DLD1 (cell line): ENCODE data around the gene GRM8.

ENCODE experiments used
- in situ Hi-C: cut with HindIII; loops from 2 replicates; pipeline ENCODE4 v1.10.0; 2017; ENCODE audit warnings: low sequenced_read_pairs

GRM8 gene

GRCh38 chr7:127231415-127231814 lies 21.3 kb downstream of the GRM8 start:
- in situ Hi-C loops, result no loop called here

DNA sequence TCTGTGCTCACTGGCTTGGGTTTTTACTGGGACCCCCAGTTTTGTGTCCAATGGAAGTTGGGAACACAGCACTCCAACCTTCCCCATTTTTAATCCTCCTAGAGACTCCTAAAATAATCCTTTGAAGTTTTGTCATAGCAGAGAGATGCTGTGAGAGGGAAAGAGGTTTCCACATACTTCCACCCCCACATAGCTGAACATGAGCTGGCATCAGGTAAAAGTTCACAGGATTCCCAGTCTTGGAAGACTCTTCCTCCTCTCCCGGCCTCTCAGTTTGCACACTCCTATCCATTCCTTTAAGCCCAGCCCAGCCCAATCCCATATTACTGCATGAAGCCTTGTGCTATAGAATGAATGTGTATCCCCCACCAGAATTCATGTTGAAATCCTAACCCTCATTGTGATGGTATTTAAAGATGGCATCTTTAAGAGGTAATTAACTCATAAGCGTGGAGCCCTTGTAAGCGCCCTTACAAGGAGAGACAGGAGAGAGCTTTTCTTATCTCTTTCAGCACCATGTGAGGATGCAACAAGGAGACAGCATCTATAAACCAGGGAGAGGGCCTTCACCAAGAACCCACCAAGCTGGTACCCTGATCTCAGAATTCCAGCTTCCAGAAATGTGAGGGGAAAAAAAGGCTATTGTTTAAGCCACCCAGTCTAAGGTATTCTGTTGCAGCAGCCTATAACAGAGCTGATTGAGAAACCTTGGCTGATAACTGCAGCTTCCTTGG lies 22.4 kb downstream of the GRM8 start:
- in situ Hi-C loops, result no loop called here

DNA sequence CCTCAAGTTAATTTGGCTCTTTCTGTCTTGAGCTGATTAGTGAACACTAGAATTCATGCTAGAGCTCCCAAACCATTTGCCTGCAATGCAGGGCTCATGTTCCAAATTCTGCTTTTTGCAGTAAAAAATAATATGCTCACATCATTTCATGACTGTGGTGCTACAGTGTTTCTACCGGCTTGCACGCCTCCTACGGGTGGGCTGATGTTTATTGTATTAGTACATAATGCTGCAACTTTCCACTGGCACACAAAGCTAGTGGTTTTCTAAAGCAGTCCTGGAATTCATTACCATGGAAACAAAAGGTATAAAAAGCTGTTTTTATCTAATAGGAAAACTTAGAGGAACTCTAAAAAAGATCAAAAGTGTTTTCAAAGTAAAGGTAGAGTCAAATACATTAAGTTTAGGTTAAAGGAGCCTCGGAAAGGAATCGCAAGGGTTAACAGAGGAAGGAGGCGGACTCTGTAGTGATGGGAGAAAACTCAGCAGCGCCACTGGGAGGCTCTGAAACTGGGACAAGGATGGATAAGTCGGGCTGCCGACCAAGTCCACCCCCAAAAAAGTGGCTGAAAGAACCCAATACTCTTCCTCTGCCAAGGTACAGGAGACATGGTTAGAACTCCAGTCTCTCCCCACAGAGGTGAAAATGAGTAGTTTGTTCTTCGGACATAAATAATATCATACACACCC lies 25.9 kb downstream of the GRM8 start:
- in situ Hi-C loops, result no loop called here

DNA sequence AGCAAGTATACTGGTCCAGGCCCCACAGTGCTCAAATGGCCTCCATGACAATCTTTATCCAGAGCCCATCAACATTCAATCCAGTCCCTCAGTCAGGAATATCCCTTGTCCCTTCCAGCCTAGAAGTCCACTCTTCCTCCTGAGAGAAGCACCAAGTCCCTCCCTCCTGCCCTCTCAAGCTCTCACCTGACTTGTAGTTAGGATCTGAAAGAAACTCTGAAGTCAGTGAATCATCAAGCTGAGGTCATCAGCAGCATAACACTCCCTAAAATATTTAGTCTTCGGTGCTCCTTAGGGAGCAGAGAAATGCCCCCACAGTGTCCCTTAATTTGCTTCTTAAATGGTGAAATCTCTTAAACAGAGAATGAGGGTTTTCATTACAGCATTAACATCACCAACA lies 31.0 kb downstream of the GRM8 start:
- in situ Hi-C loops, result no loop called here

GRCh38 chr7:127214956-127215718 lies 37.6 kb downstream of the GRM8 start:
- in situ Hi-C loops, result no loop called here

- in situ Hi-C loops, result no loop called here
These were observed 42.9 kb downstream of the GRM8 start for GRCh38 chr7:127209886-127210285.

- in situ Hi-C loops, result no loop called here
These were observed 43.9 kb downstream of the GRM8 start for GRCh38 chr7:127208860-127209259.

GRCh38 chr7:127208351-127208750 lies 44.4 kb downstream of the GRM8 start:
- in situ Hi-C loops, result no loop called here

GRCh38 chr7:127207806-127208205 lies 44.9 kb downstream of the GRM8 start:
- in situ Hi-C loops, result no loop called here

GRCh38 chr7:127207230-127207629 lies 45.5 kb downstream of the GRM8 start:
- in situ Hi-C loops, result no loop called here

GRCh38 chr7:127194571-127194970 lies 58.2 kb downstream of the GRM8 start:
- in situ Hi-C loops, result no loop called here

DNA sequence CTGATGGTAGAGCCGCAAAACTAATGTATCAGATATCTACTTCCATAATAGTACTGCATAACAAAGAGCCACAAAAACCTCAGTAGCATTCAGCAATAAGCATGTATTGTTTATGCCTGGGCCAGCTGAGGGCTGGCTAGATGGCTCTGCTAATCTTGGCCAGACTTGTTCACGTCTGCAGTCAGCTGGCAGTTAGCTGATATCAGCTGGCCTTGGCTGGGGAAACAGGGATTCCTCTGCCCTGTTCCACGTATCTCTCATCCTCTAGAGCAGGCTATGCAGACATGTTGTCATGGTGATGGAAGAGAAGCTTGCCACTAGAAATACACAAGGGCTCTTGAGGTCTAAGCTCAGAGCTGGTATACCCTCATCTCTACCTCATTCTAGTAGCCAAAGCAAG lies 62.9 kb downstream of the GRM8 start:
- in situ Hi-C loops, result no loop called here

DNA sequence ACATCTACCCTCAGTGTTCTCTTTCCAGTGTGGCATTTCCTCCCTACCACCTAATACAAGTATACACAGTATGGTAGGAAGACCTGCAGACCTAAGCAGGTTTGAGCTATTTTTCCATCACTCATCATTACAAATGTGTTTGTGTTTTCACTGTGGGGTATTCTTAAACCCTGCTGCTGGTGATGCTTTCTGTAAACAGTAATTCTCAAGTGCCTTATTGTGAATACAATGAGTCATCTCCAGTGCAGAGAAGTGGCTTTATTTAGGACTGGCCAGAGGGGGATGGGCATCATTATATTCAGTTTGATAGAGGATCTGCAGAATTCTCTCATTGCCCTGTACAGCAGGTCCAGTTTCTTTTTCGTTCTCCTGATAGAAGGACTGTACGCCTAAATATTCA lies 63.7 kb downstream of the GRM8 start:
- in situ Hi-C loops, result no loop called here

GRCh38 chr7:127187740-127188139 lies 65.0 kb downstream of the GRM8 start:
- in situ Hi-C loops, result no loop called here

DNA sequence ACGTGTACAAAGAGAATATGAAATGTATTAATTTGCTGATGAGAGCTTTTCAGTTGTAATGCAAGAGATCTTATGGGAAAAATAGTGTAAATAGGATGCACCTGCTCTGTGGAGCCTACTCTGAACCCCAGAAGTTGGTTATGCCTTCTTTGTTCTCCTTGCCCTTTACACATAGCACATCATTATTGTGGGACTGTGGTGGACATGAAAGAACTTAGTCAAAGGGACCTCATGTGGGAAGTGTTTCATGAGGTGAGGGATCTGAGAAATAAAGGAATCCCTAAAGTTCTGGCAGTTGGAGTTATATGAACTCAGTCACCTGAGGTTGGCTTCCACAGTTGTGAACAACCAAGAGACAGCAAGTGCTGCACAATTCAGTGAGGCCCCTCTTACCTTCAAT lies 66.1 kb downstream of the GRM8 start:
- in situ Hi-C loops, result no loop called here

- in situ Hi-C loops, result no loop called here
These were observed 75.6 kb downstream of the GRM8 start for GRCh38 chr7:127177156-127177555.

GRCh38 chr7:127162366-127162765 lies 90.4 kb downstream of the GRM8 start:
- in situ Hi-C loops, result no loop called here

- in situ Hi-C loops, result no loop called here
These were observed 94.1 kb downstream of the GRM8 start for GRCh38 chr7:127158659-127159058.

GRCh38 chr7:127154958-127155357 lies 97.8 kb downstream of the GRM8 start:
- in situ Hi-C loops, result no loop called here

DNA sequence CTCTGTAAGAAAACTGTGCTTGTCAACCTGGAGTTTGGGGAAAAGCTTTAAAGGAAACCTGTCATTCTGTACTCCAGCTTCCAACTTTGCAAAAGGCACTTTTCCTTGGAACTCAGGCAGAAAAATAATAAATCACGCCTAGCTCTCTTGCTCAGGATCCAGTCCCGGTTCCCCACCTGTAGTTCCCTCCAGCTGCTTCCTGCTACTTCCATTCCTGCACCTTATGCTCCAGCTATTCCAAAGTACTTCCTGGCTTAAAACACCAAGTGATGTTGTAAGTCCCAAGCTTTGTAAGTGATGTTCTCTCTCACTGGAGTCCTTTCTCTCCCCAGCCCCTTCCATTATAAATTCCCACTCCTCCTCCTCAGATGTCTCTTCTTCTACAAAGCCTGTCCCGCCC lies 98.6 kb downstream of the GRM8 start:
- in situ Hi-C loops, result no loop called here

GRCh38 chr7:127153315-127153714 lies 99.4 kb downstream of the GRM8 start:
- in situ Hi-C loops, result no loop called here

- in situ Hi-C loops, result no loop called here
These were observed 100.3 kb downstream of the GRM8 start for GRCh38 chr7:127152423-127152822.
